ENCODE measurements around the gene NTSR1. TPM values are rescaled to one million over a fixed set of nuclear protein-coding genes. Genes with fewer than 3 reads are reported as not detected.

Gene NTSR1
- total and polyA plus RNA-seq, 2 of the 13 experiments (the other 11 are each of a cell fraction or from before 2014, with no cell fraction given) = 0.09 to 0.12 TPM

DNA sequence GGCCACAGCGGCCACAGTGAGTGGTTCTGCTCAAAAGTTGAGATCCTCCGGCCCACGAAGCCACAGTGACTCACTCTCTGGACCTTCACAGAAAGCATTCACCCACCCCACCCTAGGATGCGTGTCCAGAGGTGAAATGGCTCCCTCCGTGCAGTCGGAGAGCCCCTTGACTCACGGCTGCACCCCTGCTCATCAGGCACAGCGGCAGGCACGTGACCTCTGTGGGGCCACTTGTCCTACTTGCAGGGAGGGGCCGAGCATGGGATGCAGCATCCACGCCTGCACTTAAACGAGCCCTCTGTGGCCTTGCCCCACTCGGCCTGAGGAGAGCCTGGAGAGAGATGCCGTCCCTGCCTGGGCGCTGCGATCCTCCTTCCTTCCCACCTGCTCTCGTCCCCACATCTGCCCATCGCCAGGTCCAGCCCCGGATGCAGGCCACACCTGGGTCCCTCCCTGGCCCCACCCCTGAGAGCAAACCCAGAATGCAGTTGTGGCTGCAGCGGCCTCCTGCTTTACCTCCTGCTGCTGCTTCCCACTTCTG lies 28.7 kb downstream of the NTSR1 start:
- Histone ChIP-seq H3K79me2 (ENCODE audit: insufficient read depth, low read length) (no peaks in the 10 kb centered on the region), H3K27ac (ENCODE audit: extremely low read length, insufficient read depth, low read length) (no peak overlapping the region), H3K4me2 (ENCODE audit: low read depth, low read length) (no peak overlapping the region), H3K4me3 (replicated peaks in 1 of 3; ENCODE audit: insufficient read depth in 1 of 3, low read depth in 2 of 3, low read length in 3 of 3) (no peak overlapping the region), H3K36me3 (replicated peaks in 1 of 2; ENCODE audit: control insufficient read depth in 1 of 2, insufficient read depth in 2 of 2, low read length in 2 of 2) (no peaks in the 10 kb centered on the region), H3K4me1 (ENCODE audit: insufficient read depth, low read length) (peaks cover 11% of the 10 kb centered on the region; the same call in 1 of the 2 replicates), H3K9me3 (ENCODE audit: low read length) (no peaks in the 10 kb centered on the region), H2AFZ (ENCODE audit: low read length) (no peak overlapping the region), H4K20me1 (ENCODE audit: insufficient read depth, low read length) (no peaks in the 10 kb centered on the region; the same call in 1 of the 2 replicates), H3K27me3 (ENCODE audit: control insufficient read depth in 1 of 2, insufficient read depth in 2 of 2, low read length in 2 of 2) (peaks cover 63 to 98% of the 10 kb centered on the region in 2 experiments), H3K9ac (ENCODE audit: insufficient read depth, low read depth, low read length) (no peak overlapping the region)
- no peak for DNase-seq (ENCODE audit: low spot score)
- intact Hi-C loops (cut with micrococcal nuclease; ENCODE audit: unreplicated experiment) = no loop called here
- TF ChIP-seq PAWR (CRISPR knock-in tag; IDR thresholded peaks at IDR 0.05; ENCODE audit: borderline replicate concordance) = no peak
- peak; percentile 58; the same call in 1 of the 2 replicates for TF ChIP-seq BHLHE40 (IDR thresholded peaks at IDR 0.05; ENCODE audit: low read length)
- TF ChIP-seq ZNF761 (CRISPR knock-in tag; conservative IDR thresholded peaks at IDR 0.05) = no peak
- TF ChIP-seq HOXA3 (CRISPR knock-in tag; IDR thresholded peaks at IDR 0.05) = no peak
- no peak for TF ChIP-seq BCL6 (CRISPR knock-in tag; IDR thresholded peaks at IDR 0.05)
- TF ChIP-seq ZBTB43 (CRISPR knock-in tag; conservative IDR thresholded peaks at IDR 0.05) = no peak
- POLR2A ChIA-PET = no interaction called here
- no peak for FAIRE-seq
- in situ Hi-C loops (cut with HindIII; ENCODE audit: extremely low pct_ligation_motif_present, low pct_unique_long_range_greater_than_20kb) = no loop called here
- no peak for ATAC-seq
- no TSS peak for BruUV-seq (replicated peaks)
- CTCF ChIA-PET (ENCODE audit: low intra/inter-chr PET ratio, low total read pairs) = no interaction called here
- 21% methylated on average over 13 of the region's 20 CpGs for WGBS (ENCODE audit: low lambda C conversion rate)
